ENCODE results near the gene INPP5A. TPM values are rescaled to one million over a fixed set of nuclear protein-coding genes. Genes with fewer than 3 reads are reported as not detected.

INPP5A gene
- total RNA-seq, 2 experiments from 2014 or later, result 9.1 to 9.9 TPM

DNA sequence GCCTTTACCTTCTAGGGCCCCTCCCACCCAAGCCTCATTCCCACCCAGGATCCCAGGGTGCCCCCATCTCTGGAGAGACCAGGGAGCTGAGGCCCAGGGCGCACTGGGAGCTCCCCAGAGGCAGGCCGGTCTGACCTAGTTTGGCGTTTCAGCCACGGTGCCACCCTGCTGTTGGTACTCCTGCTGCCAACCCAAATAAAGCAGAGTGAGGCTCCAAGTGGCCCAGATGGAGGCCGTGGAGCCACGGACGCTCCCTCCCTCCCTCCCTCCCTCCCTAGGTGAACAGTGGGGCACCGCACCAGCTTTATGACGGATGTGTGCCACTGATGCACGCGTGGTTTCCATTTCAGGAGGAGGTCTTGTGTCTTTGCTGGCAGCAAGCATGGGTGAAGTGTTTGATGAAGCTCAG, 1.8 kb downstream of the INPP5A start:
- peaks cover 10% of the 10 kb centered on the region for H3K36me3 Mint-ChIP-seq (ENCODE audit: low read depth)
- peaks cover 5% of the 10 kb centered on the region for H3K27me3 Mint-ChIP-seq
- no peaks in the 10 kb centered on the region for H3K9me3 Mint-ChIP-seq
- DNase-seq, result peak; percentile 54
- peak overlapping the region; percentile 89 for H3K4me3 Mint-ChIP-seq
- ChIA-PET POLR2A (interaction anchor here (0.7 kb wide), 1 partner anchor 33 kb away, joined by 3 read pairs; no protein-coding TSS in a partner anchor), CTCF (interaction anchor here (1.7 kb wide), 1 partner anchor 92 kb away, joined by 4 read pairs; no protein-coding TSS in a partner anchor)
- H3K4me1 Mint-ChIP-seq, result peaks cover 71% of the 10 kb centered on the region
- H3K27ac Mint-ChIP-seq, result peak overlapping the region; percentile 84

DNA sequence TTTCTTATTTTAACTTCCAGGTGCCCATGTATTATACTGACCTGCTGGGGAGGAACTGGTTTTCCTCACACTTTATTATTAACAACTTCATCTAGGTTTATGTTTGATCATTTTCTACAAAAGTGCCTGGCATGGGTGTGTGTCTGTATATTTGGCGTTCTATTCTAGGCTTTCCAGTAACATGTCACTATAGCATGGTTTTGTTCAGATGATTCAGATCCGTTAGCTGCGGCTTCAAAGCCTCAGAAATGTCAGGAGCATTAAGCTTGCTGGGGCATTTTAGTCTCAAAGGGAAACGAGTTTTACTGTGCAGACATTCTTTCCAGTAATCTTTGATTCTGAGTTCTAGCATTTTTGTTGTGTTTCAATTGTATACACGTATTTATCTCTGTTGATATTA, 2.3 kb downstream of the INPP5A start:
- CTCF ChIA-PET, result interaction anchor here (1.2 to 2.1 kb wide), 3 partner anchors 11 to 93 kb away, joined by 3 to 7 read pairs (median 4); no protein-coding TSS in a partner anchor
- POLR2A ChIA-PET, result interaction anchor here (0.7 kb wide), 1 partner anchor 32 kb away, joined by 3 read pairs; no protein-coding TSS in a partner anchor
- Mint-ChIP-seq H3K36me3 (ENCODE audit: low read depth) (peaks cover 13% of the 10 kb centered on the region), H3K27me3 (peaks cover 5% of the 10 kb centered on the region), H3K4me3 (peak overlapping the region; percentile 89), H3K9me3 (no peaks in the 10 kb centered on the region), H3K4me1 (peaks cover 74% of the 10 kb centered on the region), H3K27ac (peak overlapping the region; percentile 84)
- DNase-seq, result peak; percentile 53

DNA sequence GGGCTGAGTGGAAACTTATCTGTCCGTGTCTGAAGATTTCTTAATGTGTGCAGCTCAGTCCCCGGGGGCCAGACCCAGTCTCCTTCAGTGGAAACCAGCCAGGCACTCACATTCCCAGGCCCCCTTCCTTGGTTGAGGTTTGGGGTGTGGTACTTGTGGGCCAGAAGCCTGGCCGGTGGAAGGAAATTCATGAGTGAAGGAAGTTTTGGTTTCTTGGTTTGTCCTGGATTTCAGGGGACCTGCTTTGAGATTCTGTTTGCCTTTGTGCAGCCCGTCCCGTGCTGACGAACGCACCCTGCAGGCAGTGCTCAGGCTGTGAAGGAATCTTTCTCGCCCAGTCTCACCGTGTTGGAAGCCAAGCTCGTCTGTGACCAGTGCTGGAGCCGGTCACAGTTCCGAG, 2.9 kb downstream of the INPP5A start:
- POLR2A ChIA-PET, result no interaction called here
- H3K27me3 Mint-ChIP-seq, result no peaks in the 10 kb centered on the region
- CTCF ChIA-PET, result interaction anchor here (1.2 to 2.1 kb wide), 3 partner anchors 10 to 93 kb away, joined by 3 to 7 read pairs (median 4); no protein-coding TSS in a partner anchor
- H3K36me3 Mint-ChIP-seq (ENCODE audit: low read depth), result peaks cover 13% of the 10 kb centered on the region
- H3K9me3 Mint-ChIP-seq, result no peaks in the 10 kb centered on the region
- peak overlapping the region; percentile 84 for H3K27ac Mint-ChIP-seq
- H3K4me1 Mint-ChIP-seq, result peaks cover 74% of the 10 kb centered on the region
- DNase-seq, result no peak
- peak overlapping the region; percentile 89 for H3K4me3 Mint-ChIP-seq

DNA sequence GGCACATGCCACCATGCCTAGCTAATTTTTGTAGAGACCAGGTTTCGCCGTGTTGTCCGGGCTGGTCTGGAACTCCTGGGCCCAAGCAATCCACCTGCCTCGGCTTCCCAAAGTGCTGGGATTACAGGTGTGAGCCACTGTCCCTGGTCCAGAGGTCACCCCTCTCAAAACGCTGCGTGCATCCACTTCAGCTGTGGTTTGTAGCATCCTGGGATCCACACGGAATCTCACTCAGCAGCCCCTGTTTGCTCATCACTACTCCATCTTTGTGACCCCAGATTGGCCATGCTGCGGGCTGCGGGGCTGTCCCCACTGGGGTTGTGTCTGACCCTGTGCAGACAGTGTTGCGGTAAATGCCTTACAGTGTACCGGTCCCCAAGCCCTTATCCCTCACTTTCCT, 3.5 kb downstream of the INPP5A start:
- Mint-ChIP-seq H3K27ac (no peak overlapping the region), H3K9me3 (no peaks in the 10 kb centered on the region), H3K4me3 (peak overlapping the region; percentile 89), H3K36me3 (ENCODE audit: low read depth) (peaks cover 13% of the 10 kb centered on the region), H3K27me3 (no peaks in the 10 kb centered on the region), H3K4me1 (peaks cover 77% of the 10 kb centered on the region)
- DNase-seq, result no peak
- POLR2A ChIA-PET, result no interaction called here
- CTCF ChIA-PET, result interaction anchor here (1.2 to 2.1 kb wide), 3 partner anchors 10 to 93 kb away, joined by 3 to 7 read pairs (median 4); no protein-coding TSS in a partner anchor

DNA sequence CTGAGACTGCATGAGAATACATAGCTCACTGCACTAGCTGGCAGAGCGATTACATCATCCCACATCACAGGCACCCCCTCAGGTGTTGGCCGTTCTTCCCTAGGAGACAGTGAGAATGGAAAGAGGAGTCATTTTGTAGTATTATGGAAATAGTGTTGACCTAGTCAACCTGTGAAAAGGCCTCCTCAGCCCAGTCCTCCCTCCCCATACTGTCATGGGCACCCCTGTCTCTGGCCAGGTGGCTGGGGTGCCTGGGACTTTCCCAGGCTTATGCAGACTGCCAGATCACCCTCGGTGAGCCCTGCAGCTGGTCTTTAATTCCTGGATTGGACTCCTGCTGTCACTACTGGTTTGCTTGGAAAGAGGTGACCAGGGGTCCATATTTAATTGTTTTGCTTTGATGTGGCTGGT, 4.0 kb downstream of the INPP5A start:
- peaks cover 74% of the 10 kb centered on the region for H3K4me1 Mint-ChIP-seq
- peaks cover 13% of the 10 kb centered on the region for H3K36me3 Mint-ChIP-seq (ENCODE audit: low read depth)
- CTCF ChIA-PET, result interaction anchor here (2.0 to 2.1 kb wide), 2 partner anchors 9 to 93 kb away, joined by 4 to 7 read pairs; no protein-coding TSS in a partner anchor
- H3K27ac Mint-ChIP-seq, result peak overlapping the region; percentile 54
- H3K4me3 Mint-ChIP-seq, result no peak overlapping the region
- POLR2A ChIA-PET, result no interaction called here
- no peaks in the 10 kb centered on the region for H3K27me3 Mint-ChIP-seq
- no peaks in the 10 kb centered on the region for H3K9me3 Mint-ChIP-seq
- DNase-seq, result no peak

DNA sequence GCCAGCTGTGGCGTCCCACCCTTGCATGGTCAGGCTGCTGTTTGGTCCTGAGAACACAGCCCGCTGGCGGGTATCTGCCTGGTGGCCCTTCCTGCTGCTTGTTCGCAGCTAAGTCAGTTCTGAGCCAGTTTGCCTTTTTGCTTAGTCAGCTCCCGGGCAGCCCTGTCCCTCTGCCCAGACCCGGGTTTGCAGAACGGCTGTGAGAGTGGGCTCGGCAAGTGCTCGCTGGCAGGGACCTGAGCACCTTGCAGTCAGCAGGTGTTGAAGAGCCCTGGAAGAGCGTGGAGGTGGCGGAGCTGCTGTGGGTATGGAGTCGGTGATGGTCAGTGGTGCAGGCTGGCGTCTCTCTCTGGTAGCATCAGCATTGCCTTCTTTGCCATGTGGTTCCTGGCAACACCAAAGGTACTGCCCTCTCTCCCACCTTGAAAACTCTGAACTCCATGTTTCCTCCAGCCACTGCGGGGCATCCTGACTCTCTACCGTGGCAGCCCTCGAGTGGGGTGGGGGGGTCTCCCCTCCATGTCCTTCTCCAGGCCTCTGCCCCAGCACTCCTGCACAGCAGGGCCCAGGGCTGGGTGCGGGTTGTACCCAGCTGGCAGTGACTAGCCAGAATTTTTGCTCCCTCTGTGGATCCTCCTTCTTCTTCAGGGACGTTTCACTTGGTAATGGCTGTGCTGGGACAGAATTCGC, 4.6 kb downstream of the INPP5A start:
- no peak overlapping the region for H3K4me3 Mint-ChIP-seq
- CTCF ChIA-PET, result interaction anchor here (0.9 to 2.1 kb wide), 3 partner anchors 9 to 399 kb away, joined by 3 to 7 read pairs (median 4); no protein-coding TSS in a partner anchor
- H3K27ac Mint-ChIP-seq, result peak overlapping the region; percentile 65
- peaks cover 13% of the 10 kb centered on the region for H3K36me3 Mint-ChIP-seq (ENCODE audit: low read depth)
- DNase-seq, result no peak
- no peaks in the 10 kb centered on the region for H3K9me3 Mint-ChIP-seq
- H3K27me3 Mint-ChIP-seq, result no peaks in the 10 kb centered on the region
- peaks cover 78% of the 10 kb centered on the region for H3K4me1 Mint-ChIP-seq
- POLR2A ChIA-PET, result no interaction called here

DNA sequence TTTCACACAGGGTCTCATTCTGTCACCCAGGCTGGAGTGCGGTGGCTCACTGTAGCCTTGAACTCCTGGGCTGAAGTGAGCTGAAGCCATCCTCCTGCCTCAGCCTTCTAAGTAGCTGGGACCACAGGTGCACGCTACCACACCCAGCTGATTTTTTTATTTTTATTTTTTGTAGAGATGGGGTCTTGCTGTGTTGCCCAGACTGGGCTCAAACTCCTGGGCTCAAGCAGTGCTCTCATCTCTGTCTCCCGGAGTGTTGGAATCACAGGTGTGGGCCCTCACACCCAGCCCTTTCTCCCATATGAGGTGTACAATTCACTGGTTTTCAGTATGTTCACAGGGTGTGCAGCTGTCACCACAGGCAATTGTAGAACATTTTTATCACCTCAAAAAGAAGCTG, 5.2 kb downstream of the INPP5A start:
- ChIA-PET POLR2A (no interaction called here), CTCF (interaction anchor here (0.6 to 2.0 kb wide), 3 partner anchors 95 to 520 kb away, joined by 3 to 4 read pairs (median 3); no protein-coding TSS in a partner anchor)
- no peak for DNase-seq
- Mint-ChIP-seq H3K4me1 (peaks cover 81% of the 10 kb centered on the region), H3K27ac (peak overlapping the region; percentile 69), H3K27me3 (no peaks in the 10 kb centered on the region), H3K4me3 (no peak overlapping the region), H3K9me3 (no peaks in the 10 kb centered on the region), H3K36me3 (ENCODE audit: low read depth) (peaks cover 13% of the 10 kb centered on the region)

DNA sequence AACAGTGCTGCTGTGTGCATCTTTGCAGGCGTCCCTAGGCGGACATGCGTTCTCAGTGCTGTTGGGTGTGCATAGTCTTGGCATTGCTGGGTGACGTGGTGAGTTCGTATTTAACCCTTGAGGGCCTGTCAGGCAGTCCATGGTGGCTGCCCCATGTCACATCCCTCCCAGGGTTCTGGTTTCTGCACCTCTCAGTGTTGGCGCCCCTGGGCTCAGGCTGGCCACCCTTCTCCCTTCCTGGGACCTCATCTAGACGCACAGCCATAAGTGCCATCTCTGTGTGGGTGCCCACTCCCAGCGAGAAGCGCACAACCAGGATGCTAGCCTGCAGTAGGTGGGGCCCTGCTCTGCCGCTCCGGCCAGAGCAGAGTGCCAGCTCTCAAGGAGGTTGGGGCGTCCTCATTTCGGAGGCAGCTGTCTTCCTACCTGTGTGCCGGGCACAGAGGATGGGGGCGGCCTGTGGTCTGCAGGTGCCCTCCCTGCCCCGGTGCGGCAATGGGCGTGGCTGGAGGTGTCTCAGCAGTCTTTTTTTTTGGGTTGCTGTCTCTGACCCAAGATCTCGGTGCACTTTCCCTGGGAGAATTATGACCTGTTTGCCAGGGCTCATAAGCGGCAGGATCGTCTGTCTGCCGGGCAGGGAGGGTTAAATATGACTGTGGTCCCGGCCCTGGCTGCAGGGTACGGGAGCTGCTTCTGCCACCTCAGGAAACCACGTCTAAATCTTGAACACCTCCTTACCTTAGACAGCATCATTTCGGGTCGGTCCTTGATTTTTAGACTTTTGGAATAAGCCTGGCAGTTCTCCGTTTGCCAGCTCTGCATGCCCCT, 6.5 kb downstream of the INPP5A start:
- H3K27me3 Mint-ChIP-seq, result no peaks in the 10 kb centered on the region
- no peaks in the 10 kb centered on the region for H3K9me3 Mint-ChIP-seq
- H3K36me3 Mint-ChIP-seq (ENCODE audit: low read depth), result peaks cover 13% of the 10 kb centered on the region
- DNase-seq, result no peak
- ChIA-PET POLR2A (no interaction called here), CTCF (no interaction called here)
- H3K4me1 Mint-ChIP-seq, result peaks cover 70% of the 10 kb centered on the region
- peak overlapping the region; percentile 93 for H3K27ac Mint-ChIP-seq
- H3K4me3 Mint-ChIP-seq, result peak overlapping the region; percentile 76

DNA sequence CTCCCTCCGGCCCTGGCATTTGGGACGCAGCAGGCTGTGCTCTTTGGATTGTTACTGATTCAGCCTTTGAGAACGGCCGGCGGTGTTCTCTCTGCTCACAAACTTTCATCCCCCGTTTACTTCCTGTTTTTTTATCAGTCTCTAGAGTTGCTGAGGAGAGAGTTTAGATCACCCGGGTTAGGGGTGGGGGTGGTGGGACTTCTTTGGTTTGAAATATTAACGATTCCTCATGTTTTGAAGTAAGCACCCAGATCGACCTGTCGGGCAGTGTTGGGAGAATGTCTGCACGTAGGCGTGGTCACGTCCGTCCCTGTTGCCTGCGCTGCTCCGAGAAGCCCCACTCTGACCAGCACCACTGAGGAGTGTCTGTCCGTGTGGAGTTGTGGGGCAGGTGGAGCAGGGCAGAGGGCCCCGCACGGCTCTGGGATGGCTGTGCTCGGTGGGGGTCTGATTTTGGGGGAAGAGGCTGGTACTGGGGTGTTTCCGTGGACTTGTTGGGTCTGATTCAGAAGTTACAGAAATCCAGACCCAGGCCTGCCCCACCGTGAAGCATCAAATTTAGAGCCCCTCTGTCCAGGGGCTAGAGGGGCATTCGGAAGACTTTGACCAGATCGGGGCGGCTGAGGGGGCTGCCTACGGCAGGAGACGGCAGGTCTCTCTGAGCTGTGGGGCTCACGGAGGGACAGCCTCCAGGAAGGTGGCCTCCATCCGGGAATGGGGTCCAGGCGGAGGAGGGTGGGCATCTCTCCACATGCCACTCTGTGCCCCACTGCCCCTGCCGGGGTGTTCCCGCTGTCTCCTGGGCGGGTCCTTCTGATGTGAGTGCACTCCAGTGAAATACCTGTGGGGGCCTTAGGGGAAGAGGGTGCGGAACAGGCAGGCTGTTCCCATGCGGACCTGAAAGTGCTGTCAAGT, 7.4 kb downstream of the INPP5A start:
- ChIA-PET CTCF (interaction anchor here (1.3 kb wide), 1 partner anchor 27 kb away, joined by 4 read pairs; no protein-coding TSS in a partner anchor), POLR2A (no interaction called here)
- peaks cover 13% of the 10 kb centered on the region for H3K36me3 Mint-ChIP-seq (ENCODE audit: low read depth)
- H3K27ac Mint-ChIP-seq, result peak overlapping the region; percentile 93
- H3K4me1 Mint-ChIP-seq, result peaks cover 63% of the 10 kb centered on the region
- no peaks in the 10 kb centered on the region for H3K9me3 Mint-ChIP-seq
- DNase-seq, result no peak
- peak overlapping the region; percentile 76 for H3K4me3 Mint-ChIP-seq
- no peaks in the 10 kb centered on the region for H3K27me3 Mint-ChIP-seq

DNA sequence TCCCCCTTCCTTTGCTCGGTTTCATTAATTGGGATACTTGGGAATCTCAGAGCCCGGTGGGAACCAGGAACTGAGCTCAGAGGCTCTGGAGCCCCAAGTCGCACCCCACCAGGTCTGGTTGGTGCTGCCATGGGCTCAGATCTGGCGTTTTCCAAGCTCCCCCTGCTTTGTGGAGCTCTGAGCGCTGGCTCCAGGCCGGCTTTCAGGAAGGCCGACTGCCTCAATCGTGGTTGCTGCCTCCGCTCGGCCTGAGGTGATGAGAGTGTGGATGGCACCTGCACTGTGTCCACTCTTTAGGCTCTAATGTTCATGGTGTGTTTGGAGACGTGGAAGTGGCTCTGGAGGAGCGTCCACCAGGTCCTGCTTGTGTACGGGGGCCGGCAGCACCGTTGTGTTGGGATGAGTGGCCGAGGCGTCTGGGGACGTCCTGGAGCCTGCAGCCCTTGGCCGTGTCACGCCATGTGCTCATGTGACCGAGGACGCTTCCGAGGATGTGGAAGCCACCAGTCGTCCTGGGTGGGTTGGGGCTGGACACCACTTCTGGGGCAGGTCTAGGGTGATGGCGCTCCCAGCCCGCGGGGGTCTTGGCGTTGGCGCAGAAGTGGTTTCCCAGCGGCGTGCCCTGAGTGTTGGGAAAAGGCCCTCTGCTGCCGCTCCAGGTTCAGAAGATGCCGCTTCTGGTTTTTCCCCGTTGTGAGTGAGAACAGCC, 8.2 kb downstream of the INPP5A start:
- POLR2A ChIA-PET, result no interaction called here
- CTCF ChIA-PET, result interaction anchor here (1.3 kb wide), 1 partner anchor 26 kb away, joined by 4 read pairs; no protein-coding TSS in a partner anchor

DNA sequence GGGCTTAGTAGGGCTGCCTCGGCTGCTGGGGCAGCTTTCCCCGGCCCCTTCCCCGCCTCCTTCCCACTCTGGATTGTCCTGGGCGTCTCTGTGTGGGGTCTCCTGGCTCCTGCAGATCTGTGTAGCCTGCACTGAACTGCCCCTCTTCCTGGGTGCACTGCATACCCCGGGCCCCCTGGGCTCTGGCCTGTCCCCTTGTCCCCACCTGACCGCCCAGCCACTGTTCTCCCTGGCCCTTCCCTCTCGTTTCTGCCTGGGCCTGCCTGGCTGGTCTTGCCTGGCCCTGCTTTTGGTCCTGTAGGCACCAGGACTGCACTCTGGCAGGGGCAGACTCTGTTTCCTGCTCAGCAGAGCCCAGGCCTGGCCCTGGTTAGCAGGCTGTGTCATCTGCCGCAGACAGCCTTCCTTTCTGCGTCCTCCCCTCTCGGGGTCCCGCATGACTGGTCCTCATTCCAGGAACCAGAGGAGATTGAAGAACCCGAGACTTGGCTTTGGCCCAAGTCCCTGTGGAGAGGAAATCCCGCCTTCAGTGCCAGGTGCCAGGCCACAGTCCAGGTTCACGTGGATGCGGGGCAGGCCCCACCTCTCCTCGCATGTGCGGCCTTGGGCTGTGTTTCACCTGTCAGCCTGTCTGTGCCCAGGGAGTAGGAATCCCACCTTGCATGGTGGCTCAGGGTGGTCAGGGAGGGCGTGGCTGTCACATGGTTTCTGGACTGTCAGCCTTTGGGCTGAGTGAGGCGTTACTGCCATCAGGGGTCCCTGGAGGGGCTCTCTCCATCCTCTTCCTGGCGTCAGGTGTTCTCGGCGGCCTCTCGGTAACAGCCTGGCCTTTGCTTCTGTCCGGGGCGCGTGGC, 9.2 kb downstream of the INPP5A start:
- H3K27ac Mint-ChIP-seq, result no peak overlapping the region
- H3K36me3 Mint-ChIP-seq (ENCODE audit: low read depth), result peaks cover 9% of the 10 kb centered on the region
- H3K4me3 Mint-ChIP-seq, result no peak overlapping the region
- no peaks in the 10 kb centered on the region for H3K9me3 Mint-ChIP-seq
- POLR2A ChIA-PET, result no interaction called here
- CTCF ChIA-PET, result interaction anchor here (1.0 to 1.3 kb wide), 2 partner anchors 25 to 117 kb away, joined by 3 to 4 read pairs; no protein-coding TSS in a partner anchor
- H3K27me3 Mint-ChIP-seq, result no peaks in the 10 kb centered on the region
- no peak for DNase-seq
- H3K4me1 Mint-ChIP-seq, result peaks cover 62% of the 10 kb centered on the region

More for the DNA sequence above, 8.2 kb downstream of the INPP5A start:
- Mint-ChIP-seq H3K36me3 (ENCODE audit: low read depth) (peaks cover 9% of the 10 kb centered on the region), H3K9me3 (no peaks in the 10 kb centered on the region), H3K27ac (no peak overlapping the region), H3K4me1 (peaks cover 62% of the 10 kb centered on the region), H3K4me3 (no peak overlapping the region), H3K27me3 (no peaks in the 10 kb centered on the region)
- DNase-seq, result no peak

All from activated CD4-positive, alpha-beta T cell treated with anti-CD3 and anti-CD28 coated beads, Interleukin-2, amount 10 ng/mL, durations not matched to agents 7 days and 5 days (primary cell).